HUES6 (cell line): Measurements from ENCODE around the gene ARRDC4.

Experiments
- H3K27ac ChIP-seq: 2 replicates; pipeline ENCODE4 v1.7.0; 2013; ENCODE audit warnings: low read depth, mild to moderate bottlenecking, low read length, inconsistent platforms
- H3K27me3 ChIP-seq: 2 replicates; pipeline ENCODE4 v1.6.1; 2013; ENCODE audit warnings: low read length; ENCODE audit not compliant: control insufficient read depth, insufficient read depth
- H3K36me3 ChIP-seq: 2 replicates; pipeline ENCODE4 v1.6.1; 2013; ENCODE audit warnings: low read length; ENCODE audit not compliant: control insufficient read depth, insufficient read depth
- H3K4me1 ChIP-seq: 2 replicates; pipeline ENCODE4 v1.6.1; 2013; ENCODE audit warnings: low read length; ENCODE audit not compliant: control insufficient read depth, insufficient read depth
- H3K4me3 ChIP-seq: 2 replicates; pipeline ENCODE4 v1.5.1; 2013; ENCODE audit warnings: low read depth, low read length
- H3K9ac ChIP-seq: one replicate; pipeline ENCODE4 v1.6.1; 2013; ENCODE audit warnings: mild to moderate bottlenecking, low read length
- H3K9me3 ChIP-seq: 2 replicates; pipeline ENCODE4 v1.6.1; 2013; ENCODE audit warnings: low read depth, low read length; ENCODE audit not compliant: control insufficient read depth, insufficient read depth

The ARRDC4 gene

GRCh38 chr15:97960364-97961066 is at the start of gene ARRDC4:
TSS of gene ARRDC4 (plus strand) at chr15:97960703. CDS start at chr15:97960862, 159 bp downstream.
- no peaks in the 10 kb centered on the region for H3K36me3 ChIP-seq
- no peaks in the 10 kb centered on the region for H3K9me3 ChIP-seq
- no peaks in the 10 kb centered on the region for H3K4me1 ChIP-seq
- no peak within 1 kb of the TSS for H3K9ac ChIP-seq
- H3K27me3 ChIP-seq = peaks cover 14% of the 10 kb centered on the region; the same call in 1 of the 2 replicates
- H3K4me3 ChIP-seq = peak within 1 kb of the TSS; percentile 66
- no peak within 1 kb of the TSS for H3K27ac ChIP-seq

- Histone ChIP-seq H3K9ac (no peak overlapping the region), H3K36me3 (no peaks in the 10 kb centered on the region), H3K27me3 (peaks cover 3% of the 10 kb centered on the region; the same call in 1 of the 2 replicates), H3K4me1 (no peaks in the 10 kb centered on the region), H3K4me3 (no peak overlapping the region), H3K27ac (no peak overlapping the region), H3K9me3 (no peaks in the 10 kb centered on the region)
Measured at GRCh38 chr15:97914711-97915110, 45.8 kb upstream of the ARRDC4 start.

- H3K4me3 ChIP-seq = no peak overlapping the region
- no peaks in the 10 kb centered on the region for H3K4me1 ChIP-seq
- H3K9ac ChIP-seq = no peak overlapping the region
- H3K9me3 ChIP-seq = no peaks in the 10 kb centered on the region
- no peaks in the 10 kb centered on the region for H3K36me3 ChIP-seq
- H3K27ac ChIP-seq = no peak overlapping the region
- peaks cover 3% of the 10 kb centered on the region; the same call in 1 of the 2 replicates for H3K27me3 ChIP-seq
Measured at GRCh38 chr15:97915261-97915660, 45.2 kb upstream of the ARRDC4 start.

GRCh38 chr15:97921296-97921865 is 39.1 kb upstream of the ARRDC4 start:
- H3K4me3 ChIP-seq = no peak overlapping the region
- no peaks in the 10 kb centered on the region for H3K27me3 ChIP-seq
- no peaks in the 10 kb centered on the region for H3K36me3 ChIP-seq
- no peaks in the 10 kb centered on the region for H3K4me1 ChIP-seq
- no peak overlapping the region for H3K27ac ChIP-seq
- H3K9me3 ChIP-seq = 0 out of 2 replicates have a peak, but pooled peaks cover 3% of the 10 kb centered on the region
- H3K9ac ChIP-seq = no peak overlapping the region

GRCh38 chr15:97929456-97930229 is 30.9 kb upstream of the ARRDC4 start:
- no peak overlapping the region for H3K9ac ChIP-seq
- H3K27me3 ChIP-seq = no peaks in the 10 kb centered on the region
- H3K27ac ChIP-seq = no peak overlapping the region
- no peaks in the 10 kb centered on the region for H3K36me3 ChIP-seq
- peaks cover 26% of the 10 kb centered on the region for H3K9me3 ChIP-seq
- H3K4me3 ChIP-seq = no peak overlapping the region
- no peaks in the 10 kb centered on the region for H3K4me1 ChIP-seq

GRCh38 chr15:97930230-97930629 is 30.3 kb upstream of the ARRDC4 start:
- no peak overlapping the region for H3K9ac ChIP-seq
- H3K9me3 ChIP-seq = peaks cover 26% of the 10 kb centered on the region
- no peaks in the 10 kb centered on the region for H3K4me1 ChIP-seq
- no peak overlapping the region for H3K4me3 ChIP-seq
- H3K36me3 ChIP-seq = no peaks in the 10 kb centered on the region
- no peak overlapping the region for H3K27ac ChIP-seq
- no peaks in the 10 kb centered on the region for H3K27me3 ChIP-seq

- no peaks in the 10 kb centered on the region for H3K36me3 ChIP-seq
- no peaks in the 10 kb centered on the region for H3K27me3 ChIP-seq
- H3K9ac ChIP-seq = no peak overlapping the region
- no peak overlapping the region for H3K27ac ChIP-seq
- H3K4me1 ChIP-seq = no peaks in the 10 kb centered on the region
- peaks cover 23% of the 10 kb centered on the region for H3K9me3 ChIP-seq
- H3K4me3 ChIP-seq = no peak overlapping the region
Measured at GRCh38 chr15:97931314-97931713, 29.2 kb upstream of the ARRDC4 start.

- Histone ChIP-seq H3K36me3 (no peaks in the 10 kb centered on the region), H3K9ac (no peak overlapping the region), H3K27me3 (no peaks in the 10 kb centered on the region), H3K4me1 (no peaks in the 10 kb centered on the region), H3K4me3 (no peak overlapping the region), H3K9me3 (peaks cover 23% of the 10 kb centered on the region), H3K27ac (no peak overlapping the region)
Measured at GRCh38 chr15:97933589-97933988, 26.9 kb upstream of the ARRDC4 start.

- no peaks in the 10 kb centered on the region for H3K4me1 ChIP-seq
- H3K9me3 ChIP-seq = no peaks in the 10 kb centered on the region
- H3K27ac ChIP-seq = no peak overlapping the region
- no peaks in the 10 kb centered on the region; the same call in 1 of the 2 replicates for H3K27me3 ChIP-seq
- no peak overlapping the region for H3K9ac ChIP-seq
- no peaks in the 10 kb centered on the region for H3K36me3 ChIP-seq
- H3K4me3 ChIP-seq = no peak overlapping the region
Measured at GRCh38 chr15:97940993-97941392, 19.5 kb upstream of the ARRDC4 start.

- no peak overlapping the region for H3K27ac ChIP-seq
- H3K4me1 ChIP-seq = no peaks in the 10 kb centered on the region
- no peaks in the 10 kb centered on the region for H3K36me3 ChIP-seq
- no peak overlapping the region for H3K4me3 ChIP-seq
- H3K9me3 ChIP-seq = no peaks in the 10 kb centered on the region
- no peaks in the 10 kb centered on the region; the same call in 1 of the 2 replicates for H3K27me3 ChIP-seq
- H3K9ac ChIP-seq = no peak overlapping the region
Measured at GRCh38 chr15:97941572-97941971, 18.9 kb upstream of the ARRDC4 start.

GRCh38 chr15:97944724-97945123 is 15.8 kb upstream of the ARRDC4 start:
- Histone ChIP-seq H3K4me3 (no peak overlapping the region), H3K36me3 (no peaks in the 10 kb centered on the region), H3K27me3 (no peaks in the 10 kb centered on the region; the same call in 1 of the 2 replicates), H3K9me3 (no peaks in the 10 kb centered on the region), H3K9ac (no peak overlapping the region), H3K27ac (no peak overlapping the region), H3K4me1 (no peaks in the 10 kb centered on the region)
